Smooth muscle cell (in vitro differentiated cells): ENCODE measurements around the gene CFAP251. TPM values are rescaled to one million over a fixed set of nuclear protein-coding genes. Genes with fewer than 3 reads are reported as not detected.

Experiments used
- DNase-seq: peaks from one replicate; lab custom pipeline; 2025; ENCODE audit not compliant: unreplicated experiment; lab: John Stamatoyannopoulos, UW
- H2AFZ ChIP-seq: fragments of 200-600 bp; sonication (generic); 2 replicates; pipeline ENCODE4 v1.6.0; 2016; ENCODE audit warnings: antibody characterized with exemption, low read depth, mild to moderate bottlenecking
- H3F3A ChIP-seq: fragments of 200-600 bp; sonication (generic); 2 replicates; pipeline ENCODE4 v1.6.0; 2017; ENCODE audit warnings: antibody characterized with exemption, low read depth
- H3K27ac ChIP-seq: fragments of 200-600 bp; sonication (generic); 2 replicates; pipeline ENCODE4 v1.5.1; 2016; ENCODE audit warnings: low read depth, mild to moderate bottlenecking
- H3K27me3 ChIP-seq: fragments of 200-600 bp; sonication (generic); 2 replicates; pipeline ENCODE4 v1.6.1; 2016; ENCODE audit warnings: low read depth, mild to moderate bottlenecking
- H3K36me3 ChIP-seq: fragments of 200-600 bp; sonication (generic); 2 replicates; pipeline ENCODE4 v1.5.1; 2016; ENCODE audit warnings: low read depth
- H3K4me1 ChIP-seq: fragments of 200-600 bp; sonication (generic); 2 replicates; pipeline ENCODE4 v1.5.1; 2016; ENCODE audit warnings: low read depth
- H3K4me2 ChIP-seq: fragments of 200-600 bp; sonication (generic); 2 replicates; pipeline ENCODE4 v1.6.0; 2016; ENCODE audit warnings: mild to moderate bottlenecking
- H3K4me3 ChIP-seq: fragments of 200-600 bp; sonication (generic); 2 replicates; pipeline ENCODE4 v1.5.1; 2016; ENCODE audit warnings: mild to moderate bottlenecking
- H3K79me2 ChIP-seq: fragments of 200-600 bp; sonication (generic); 2 replicates; pipeline ENCODE4 v1.6.0; 2016; ENCODE audit warnings: low read depth, mild to moderate bottlenecking
- H3K9ac ChIP-seq: fragments of 200-600 bp; sonication (generic); 2 replicates; pipeline ENCODE4 v1.6.0; 2016; ENCODE audit warnings: low read depth
- H3K9me3 ChIP-seq: fragments of 200-600 bp; sonication (generic); replicated peaks from 2 replicates; pipeline ENCODE4 v1.5.1; 2016; ENCODE audit warnings: low read depth
- H4K20me1 ChIP-seq: fragments of 200-600 bp; sonication (generic); 2 replicates; pipeline ENCODE4 v1.6.0; 2016; ENCODE audit warnings: low read depth
- WGBS: methylation state at CpG from one replicate; pipeline ENCODE4 v1.1.7; 2016; ENCODE audit warnings: low lambda C conversion rate; 5-methylcytosine and 5-hydroxymethylcytosine counted together
- polyA plus RNA-seq: library from polyadenylated mRNA; unstranded; fragments of >200 nt; fragmentation: Nextera tagmentation; extraction: Ambion mirVana; gene quantifications from 2 replicates; pipeline ENCODE4 v1.2.1, GENCODE V29; 2016
- total RNA-seq: library from RNA; depleted of rRNA; stranded (reverse); fragments of >200 nt; gene quantifications from 2 replicates; pipeline ENCODE4 v1.2.3, GENCODE V29; 2014
- TF ChIP-seq, protein P1 (sequence below): fragments of 200-600 bp; sonication (generic); IDR thresholded peaks from 2 replicates; pipeline ENCODE4 v1.5.1; 2017; ENCODE audit warnings: borderline replicate concordance, mild to moderate bottlenecking, antibody characterized with exemption; ENCODE audit not compliant: insufficient read depth, poor library complexity, severe bottlenecking

The CFAP251 gene
- total and polyA plus RNA-seq, 2 experiments from 2014 or later = 1.2 to 5.0 TPM

DNA sequence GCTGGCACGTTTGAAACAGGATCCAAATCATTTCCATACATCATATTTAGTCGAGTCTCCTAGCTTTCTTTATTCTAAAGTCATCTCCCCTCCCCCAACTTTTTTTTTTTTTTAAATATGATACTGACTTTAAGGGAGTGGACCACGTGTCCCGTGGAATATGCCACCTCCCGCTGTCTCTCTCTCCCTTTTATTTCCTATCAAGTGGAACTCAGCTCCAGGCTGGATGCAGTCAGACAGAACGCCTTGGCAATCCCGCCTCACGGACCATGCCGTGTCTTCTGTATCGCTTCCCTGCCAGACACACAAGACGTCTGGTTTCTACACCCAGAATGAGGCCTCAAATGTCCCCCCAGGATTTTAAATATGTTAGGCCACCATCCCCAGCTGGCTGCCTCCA lies 124.5 kb downstream of the CFAP251 start:
- Histone ChIP-seq H3F3A (no peaks in the 10 kb centered on the region), H3K27me3 (no peaks in the 10 kb centered on the region), H3K36me3 (no peaks in the 10 kb centered on the region), H3K4me2 (no peak overlapping the region), H3K79me2 (no peaks in the 10 kb centered on the region), H3K9me3 (no peaks in the 10 kb centered on the region), H3K9ac (no peak overlapping the region), H2AFZ (no peak overlapping the region), H3K27ac (no peak overlapping the region), H3K4me1 (no peaks in the 10 kb centered on the region), H4K20me1 (no peaks in the 10 kb centered on the region), H3K4me3 (no peak overlapping the region)
- 90% methylated on average over 11 of the region's 11 CpGs for WGBS
- TF ChIP-seq, protein P1, sequence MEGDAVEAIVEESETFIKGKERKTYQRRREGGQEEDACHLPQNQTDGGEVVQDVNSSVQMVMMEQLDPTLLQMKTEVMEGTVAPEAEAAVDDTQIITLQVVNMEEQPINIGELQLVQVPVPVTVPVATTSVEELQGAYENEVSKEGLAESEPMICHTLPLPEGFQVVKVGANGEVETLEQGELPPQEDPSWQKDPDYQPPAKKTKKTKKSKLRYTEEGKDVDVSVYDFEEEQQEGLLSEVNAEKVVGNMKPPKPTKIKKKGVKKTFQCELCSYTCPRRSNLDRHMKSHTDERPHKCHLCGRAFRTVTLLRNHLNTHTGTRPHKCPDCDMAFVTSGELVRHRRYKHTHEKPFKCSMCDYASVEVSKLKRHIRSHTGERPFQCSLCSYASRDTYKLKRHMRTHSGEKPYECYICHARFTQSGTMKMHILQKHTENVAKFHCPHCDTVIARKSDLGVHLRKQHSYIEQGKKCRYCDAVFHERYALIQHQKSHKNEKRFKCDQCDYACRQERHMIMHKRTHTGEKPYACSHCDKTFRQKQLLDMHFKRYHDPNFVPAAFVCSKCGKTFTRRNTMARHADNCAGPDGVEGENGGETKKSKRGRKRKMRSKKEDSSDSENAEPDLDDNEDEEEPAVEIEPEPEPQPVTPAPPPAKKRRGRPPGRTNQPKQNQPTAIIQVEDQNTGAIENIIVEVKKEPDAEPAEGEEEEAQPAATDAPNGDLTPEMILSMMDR = no peak
- no peak for DNase-seq

GRCh38 chr12:122043476-122043875 lies 125.1 kb downstream of the CFAP251 start:
- Histone ChIP-seq H3K4me1 (no peaks in the 10 kb centered on the region), H3K4me2 (no peak overlapping the region), H3K9ac (no peak overlapping the region), H4K20me1 (no peaks in the 10 kb centered on the region), H3K27ac (no peak overlapping the region), H3K36me3 (no peaks in the 10 kb centered on the region), H2AFZ (no peak overlapping the region), H3K4me3 (no peak overlapping the region), H3K79me2 (no peaks in the 10 kb centered on the region), H3K9me3 (no peaks in the 10 kb centered on the region), H3K27me3 (no peaks in the 10 kb centered on the region), H3F3A (no peaks in the 10 kb centered on the region)
- DNase-seq = no peak
- TF ChIP-seq, protein P1 = no peak
- 99% methylated on average over 15 of the region's 15 CpGs for WGBS

- DNase-seq = no peak
- Histone ChIP-seq H3K9me3 (no peaks in the 10 kb centered on the region), H3K27me3 (no peaks in the 10 kb centered on the region), H3K36me3 (no peaks in the 10 kb centered on the region), H3F3A (no peaks in the 10 kb centered on the region), H3K9ac (no peak overlapping the region), H3K4me1 (no peaks in the 10 kb centered on the region), H2AFZ (no peak overlapping the region), H3K27ac (no peak overlapping the region), H3K79me2 (no peaks in the 10 kb centered on the region), H4K20me1 (no peaks in the 10 kb centered on the region), H3K4me2 (no peak overlapping the region), H3K4me3 (no peak overlapping the region)
- TF ChIP-seq, protein P1 = no peak
- 98% methylated on average over 7 of the region's 7 CpGs for WGBS
Observed at GRCh38 chr12:122045262-122045661, 126.9 kb downstream of the CFAP251 start.

DNA sequence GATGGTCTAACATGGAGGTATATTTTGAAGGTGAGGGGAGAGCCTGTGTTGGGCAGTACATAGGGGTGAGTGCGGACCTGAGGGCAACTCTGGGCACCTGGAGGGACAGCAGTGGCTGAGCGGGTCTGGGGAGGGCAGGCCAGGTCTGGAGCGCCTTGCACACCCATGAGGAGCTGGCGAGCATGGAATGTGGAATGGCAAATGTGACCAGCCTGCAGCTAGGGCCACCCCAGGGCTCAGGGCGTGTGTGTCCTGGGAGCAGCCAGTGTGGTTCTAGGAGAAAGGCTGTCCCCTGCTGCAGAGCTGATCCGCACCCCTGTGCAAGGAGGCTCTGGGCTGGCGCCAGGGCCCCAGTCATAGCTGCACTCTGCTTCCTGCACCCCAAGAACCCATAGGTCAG lies 127.8 kb downstream of the CFAP251 start:
- no peak for DNase-seq
- Histone ChIP-seq H3K36me3 (no peaks in the 10 kb centered on the region), H3K4me2 (no peak overlapping the region), H3K4me1 (no peaks in the 10 kb centered on the region), H4K20me1 (no peaks in the 10 kb centered on the region), H3K27me3 (no peaks in the 10 kb centered on the region), H3K79me2 (no peaks in the 10 kb centered on the region), H3K9ac (no peak overlapping the region), H3K4me3 (no peak overlapping the region), H3F3A (no peaks in the 10 kb centered on the region), H3K9me3 (no peaks in the 10 kb centered on the region), H3K27ac (no peak overlapping the region), H2AFZ (no peak overlapping the region)
- TF ChIP-seq, protein P1 = no peak
- WGBS = 98% methylated on average over 7 of the region's 7 CpGs
